ENCODE results near the gene FMO3. TPM values are rescaled to one million over a fixed set of nuclear protein-coding genes. Genes with fewer than 3 reads are reported as not detected.

The FMO3 gene
- total RNA-seq, 2 donors from 2014 or later = 0.23 to 2.4 TPM

DNA sequence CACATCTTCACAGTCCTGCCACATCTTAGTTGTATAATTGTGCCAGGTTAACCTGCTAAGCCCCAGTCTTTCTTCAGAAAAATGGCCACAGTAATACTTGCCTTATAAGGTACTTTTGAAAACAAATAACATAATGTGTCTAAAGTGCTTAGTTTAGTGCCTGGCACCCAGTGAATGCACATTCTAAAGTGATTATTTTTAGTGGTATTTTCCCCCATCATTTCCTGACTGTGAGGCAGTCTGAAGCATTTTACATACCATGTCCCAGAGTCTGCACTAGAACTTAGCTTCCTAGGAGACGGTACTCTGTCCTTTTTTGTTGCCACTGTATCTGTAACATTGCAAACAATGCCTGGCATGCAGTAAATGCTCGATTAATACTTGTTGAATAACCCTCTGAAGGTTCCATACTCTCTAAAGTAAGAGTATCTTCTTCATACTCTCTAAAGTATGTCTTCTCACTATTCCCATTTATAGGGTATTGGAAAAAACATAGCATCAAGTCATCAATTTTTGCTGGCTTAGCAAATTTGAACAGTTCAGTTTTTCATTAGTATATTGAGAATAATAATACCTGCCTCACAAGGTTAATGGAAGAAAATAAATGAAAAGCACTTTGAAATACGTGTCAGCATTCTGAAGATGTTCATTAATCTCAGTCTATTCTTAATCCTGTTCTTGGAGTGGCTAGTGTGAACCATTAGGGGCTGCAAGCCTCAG lies 43.7 kb downstream of the FMO3 start:
- no peak for TF ChIP-seq POLR2AphosphoS5 (IDR thresholded peaks at IDR 0.05)
- no peak for TF ChIP-seq POLR2A (IDR thresholded peaks at IDR 0.05)
- TF ChIP-seq, protein P1, sequence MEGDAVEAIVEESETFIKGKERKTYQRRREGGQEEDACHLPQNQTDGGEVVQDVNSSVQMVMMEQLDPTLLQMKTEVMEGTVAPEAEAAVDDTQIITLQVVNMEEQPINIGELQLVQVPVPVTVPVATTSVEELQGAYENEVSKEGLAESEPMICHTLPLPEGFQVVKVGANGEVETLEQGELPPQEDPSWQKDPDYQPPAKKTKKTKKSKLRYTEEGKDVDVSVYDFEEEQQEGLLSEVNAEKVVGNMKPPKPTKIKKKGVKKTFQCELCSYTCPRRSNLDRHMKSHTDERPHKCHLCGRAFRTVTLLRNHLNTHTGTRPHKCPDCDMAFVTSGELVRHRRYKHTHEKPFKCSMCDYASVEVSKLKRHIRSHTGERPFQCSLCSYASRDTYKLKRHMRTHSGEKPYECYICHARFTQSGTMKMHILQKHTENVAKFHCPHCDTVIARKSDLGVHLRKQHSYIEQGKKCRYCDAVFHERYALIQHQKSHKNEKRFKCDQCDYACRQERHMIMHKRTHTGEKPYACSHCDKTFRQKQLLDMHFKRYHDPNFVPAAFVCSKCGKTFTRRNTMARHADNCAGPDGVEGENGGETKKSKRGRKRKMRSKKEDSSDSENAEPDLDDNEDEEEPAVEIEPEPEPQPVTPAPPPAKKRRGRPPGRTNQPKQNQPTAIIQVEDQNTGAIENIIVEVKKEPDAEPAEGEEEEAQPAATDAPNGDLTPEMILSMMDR (IDR thresholded peaks at IDR 0.05) = no peak
- WGBS = 78% methylated on average over 3 of the region's 3 CpGs
- Histone ChIP-seq H3K9me3 (no peaks in the 10 kb centered on the region), H3K27ac (no peak overlapping the region), H3K36me3 (no peaks in the 10 kb centered on the region), H3K4me3 (no peak overlapping the region), H3K27me3 (replicated peaks; ENCODE audit: insufficient read depth) (no peaks in the 10 kb centered on the region), H3K4me1 (replicated peaks) (no peaks in the 10 kb centered on the region)
- DNase-seq (ENCODE audit: low spot score) = no peak
- intact Hi-C loops (cut with DNase I) = no loop called here

DNA sequence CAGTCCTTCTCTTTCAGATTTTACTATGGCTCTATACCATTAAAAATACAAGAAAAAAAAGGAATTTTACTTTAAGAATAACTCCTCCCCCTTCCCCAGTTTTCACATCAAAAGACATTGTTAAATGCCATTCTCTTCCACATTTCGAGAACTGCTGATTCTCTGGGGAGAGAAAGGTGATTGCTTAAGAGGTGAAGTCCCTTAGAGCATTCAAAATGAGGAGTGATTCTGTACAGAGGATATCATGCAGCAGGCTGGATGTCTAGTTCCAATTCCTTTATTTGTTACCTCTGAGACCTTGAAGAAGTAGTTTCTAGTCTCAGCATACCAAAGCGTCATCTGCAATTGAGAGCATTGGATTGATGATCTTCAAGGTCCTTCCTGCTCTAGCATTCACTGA lies 46.9 kb downstream of the FMO3 start:
- H3K27me3 ChIP-seq (replicated peaks; ENCODE audit: insufficient read depth) = no peaks in the 10 kb centered on the region
- WGBS = 43% methylated on average over 2 of the region's 2 CpGs
- peak overlapping the region in 1 of 2 donors; percentile 6 for H3K27ac ChIP-seq
- intact Hi-C loops (cut with DNase I) = no loop called here
- H3K4me3 ChIP-seq = no peak overlapping the region
- peaks cover 1% of the 10 kb centered on the region for H3K4me1 ChIP-seq (replicated peaks)
- no peaks in the 10 kb centered on the region for H3K9me3 ChIP-seq
- no peak for DNase-seq (ENCODE audit: low spot score)
- TF ChIP-seq, protein P1 (IDR thresholded peaks at IDR 0.05) = no peak
- TF ChIP-seq POLR2A (IDR thresholded peaks at IDR 0.05) = no peak
- no peak for TF ChIP-seq POLR2AphosphoS5 (IDR thresholded peaks at IDR 0.05)
- no peaks in the 10 kb centered on the region for H3K36me3 ChIP-seq

DNA sequence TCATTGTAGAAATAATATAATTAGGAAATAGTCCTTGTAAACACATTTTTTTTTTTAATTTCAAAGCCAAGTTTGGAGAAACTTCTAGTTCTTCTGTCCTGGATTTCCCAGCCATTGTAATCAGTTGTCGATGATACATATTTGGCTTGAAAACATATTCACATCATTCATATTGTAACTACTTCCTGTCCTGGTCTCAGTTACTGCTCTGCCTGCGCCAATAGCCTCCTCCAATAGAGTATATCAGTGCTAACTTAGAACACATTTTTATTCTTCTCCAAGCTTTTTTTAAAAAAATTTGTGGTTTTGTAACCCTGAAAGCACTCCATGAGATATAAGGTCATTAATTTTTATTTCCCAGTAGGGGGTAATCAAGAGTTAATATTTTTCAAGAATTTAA lies 48.3 kb downstream of the FMO3 start:
- no peak for DNase-seq (ENCODE audit: low spot score)
- Histone ChIP-seq H3K4me1 (replicated peaks) (peaks cover 6% of the 10 kb centered on the region), H3K27me3 (replicated peaks; ENCODE audit: insufficient read depth) (no peaks in the 10 kb centered on the region), H3K9me3 (no peaks in the 10 kb centered on the region), H3K36me3 (no peaks in the 10 kb centered on the region), H3K4me3 (no peak overlapping the region), H3K27ac (no peak overlapping the region)
- WGBS = 72% methylated on average over 2 of the region's 2 CpGs
- intact Hi-C loops (cut with DNase I) = no loop called here
- TF ChIP-seq POLR2A (IDR thresholded peaks at IDR 0.05) (no peak), POLR2AphosphoS5 (IDR thresholded peaks at IDR 0.05) (no peak)
- TF ChIP-seq, protein P1 (IDR thresholded peaks at IDR 0.05) = no peak

DNA sequence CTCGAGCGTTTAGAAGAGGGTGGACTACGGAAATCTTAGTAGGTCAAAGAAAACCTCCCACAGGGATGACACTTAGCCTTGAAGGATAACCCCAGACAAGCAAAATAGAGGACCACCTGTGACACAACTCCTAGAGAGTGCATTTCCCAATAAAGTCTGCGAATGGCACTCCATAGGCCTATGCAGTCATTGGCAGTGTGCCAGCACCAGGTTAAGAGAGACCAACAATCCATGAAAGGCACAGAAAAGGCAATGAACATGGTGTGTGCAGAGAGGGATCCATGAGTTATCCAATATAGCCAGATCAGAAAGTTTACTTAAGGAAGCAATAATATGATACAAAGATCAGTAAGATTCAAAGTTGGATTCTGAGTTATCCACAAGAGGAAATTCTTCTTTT lies 49.2 kb downstream of the FMO3 start:
- WGBS = 97% methylated on average over 4 of the region's 4 CpGs
- intact Hi-C loops (cut with DNase I) = no loop called here
- Histone ChIP-seq H3K9me3 (no peaks in the 10 kb centered on the region), H3K27me3 (replicated peaks; ENCODE audit: insufficient read depth) (no peaks in the 10 kb centered on the region), H3K27ac (no peak overlapping the region), H3K4me1 (replicated peaks) (peaks cover 6% of the 10 kb centered on the region), H3K4me3 (no peak overlapping the region), H3K36me3 (no peaks in the 10 kb centered on the region)
- DNase-seq (ENCODE audit: low spot score) = no peak
- TF ChIP-seq POLR2A (IDR thresholded peaks at IDR 0.05) (no peak), POLR2AphosphoS5 (IDR thresholded peaks at IDR 0.05) (no peak)
- TF ChIP-seq, protein P1 (IDR thresholded peaks at IDR 0.05) = no peak

DNA sequence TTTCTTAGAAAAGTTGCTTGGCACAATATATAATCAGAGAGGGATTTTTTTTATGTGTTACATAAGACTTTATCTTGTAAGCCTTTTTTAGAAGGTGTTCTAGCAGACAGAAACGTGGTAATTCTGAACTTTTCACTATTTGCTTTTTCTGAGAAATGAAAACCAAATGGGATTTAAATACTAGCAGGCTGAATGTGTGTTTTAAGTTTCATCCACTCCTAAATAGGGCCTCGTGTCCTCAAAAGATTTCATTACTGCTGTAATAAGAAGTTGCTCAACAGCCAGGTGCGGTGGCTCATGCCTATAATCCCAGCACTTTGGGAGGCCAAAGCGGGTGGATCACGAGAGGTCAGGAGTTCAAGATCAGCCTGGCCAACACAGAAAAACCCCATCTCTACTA lies 49.7 kb downstream of the FMO3 start:
- DNase-seq (ENCODE audit: low spot score) = no peak
- Histone ChIP-seq H3K36me3 (no peaks in the 10 kb centered on the region), H3K27me3 (replicated peaks; ENCODE audit: insufficient read depth) (no peaks in the 10 kb centered on the region), H3K27ac (peak overlapping the region in 1 of 2 donors; percentile 66), H3K9me3 (no peaks in the 10 kb centered on the region), H3K4me3 (no peak overlapping the region), H3K4me1 (replicated peaks) (peaks cover 6% of the 10 kb centered on the region)
- intact Hi-C loops (cut with DNase I) = no loop called here
- 72% methylated on average over 5 of the region's 5 CpGs for WGBS
- TF ChIP-seq POLR2A (IDR thresholded peaks at IDR 0.05) (no peak), POLR2AphosphoS5 (IDR thresholded peaks at IDR 0.05) (no peak)
- TF ChIP-seq, protein P1 (IDR thresholded peaks at IDR 0.05) = no peak
